HEK293 (cell line): ENCODE measurements around the gene SHISA6.

Source experiments
- CTCF ChIA-PET: fragments of 350-600 bp; formaldehyde crosslinking; extraction: SDS; loops from one replicate; lab custom pipeline; 2021; ENCODE audit warnings: antibody characterized with exemption; lab: Yijun Ruan, JAX
- POLR2A ChIA-PET: fragments of 300-600 bp; formaldehyde crosslinking; extraction: SDS; loops from one replicate; lab custom pipeline; 2020; ENCODE audit warnings: antibody characterized with exemption, inconsistent platforms; lab: Yijun Ruan, JAX
- H3K27ac ChIP-seq: fragments of 200-500 bp; sonication (Bioruptor generic); 2 replicates; pipeline ENCODE4 v1.5.1; 2014; ENCODE audit warnings: low read depth, low read length, control low read depth, inconsistent platforms; ENCODE audit errors: extremely low read depth
- H3K36me3 ChIP-seq, 2 experiments: fragments of 200-500 bp in 1 of 2; sonication (Bioruptor generic) in 1 of 2; 1 replicate in 1 of 2; 2 replicates in 1 of 2; pipeline ENCODE4 v1.5.1; 2014 to 2017; ENCODE audit warnings: inconsistent platforms in 2 of 2, low read length in 2 of 2; ENCODE audit not compliant: control insufficient read depth in 2 of 2, insufficient read depth in 1 of 2
- H3K4me1 ChIP-seq: fragments of 200-500 bp; sonication (Bioruptor generic); 2 replicates; pipeline ENCODE4 v1.5.1; 2014; ENCODE audit warnings: mild to moderate bottlenecking, low read length, inconsistent platforms; ENCODE audit not compliant: control insufficient read depth, insufficient read depth
- H3K4me3 ChIP-seq: 2 replicates; pipeline ENCODE4 v1.5.1; 2011; ENCODE audit warnings: low read depth, mild to moderate bottlenecking, control low read depth, low read length, moderate library complexity
- H3K9me3 ChIP-seq: fragments of 200-500 bp; sonication (Bioruptor generic); 2 replicates; pipeline ENCODE4 v1.5.1; 2014; ENCODE audit warnings: low read depth, low read length, inconsistent platforms; ENCODE audit not compliant: control insufficient read depth, insufficient read depth
- GLI2 ChIP-seq: fragments of 450-650 bp; formaldehyde crosslinking; IDR thresholded peaks from 2 replicates; pipeline ENCODE4; 2017; ENCODE audit warnings: missing biosample characterization, missing genetic modification characterization, low read depth, borderline replicate concordance
- HOXD13 ChIP-seq: sonication (generic); formaldehyde crosslinking; IDR thresholded peaks from 2 replicates; pipeline ENCODE4 v1.8.0; 2022; ENCODE audit warnings: missing genetic modification reagents, borderline replicate concordance
- KLF8 ChIP-seq: fragments of 450-650 bp; formaldehyde crosslinking; IDR thresholded peaks from 2 replicates; pipeline ENCODE4 v1.5.1; 2016; ENCODE audit warnings: missing biosample characterization, missing genetic modification characterization
- KLF9 ChIP-seq: fragments of 450-650 bp; formaldehyde crosslinking; IDR thresholded peaks from 2 replicates; pipeline ENCODE4 v1.5.1; 2016; ENCODE audit warnings: missing biosample characterization, missing genetic modification characterization, low read depth
- MZF1 ChIP-seq: fragments of 450-650 bp; formaldehyde crosslinking; IDR thresholded peaks from 2 replicates; pipeline ENCODE4 v1.5.1; 2017; ENCODE audit warnings: missing biosample characterization, missing genetic modification characterization, borderline replicate concordance
- SP7 ChIP-seq: fragments of 450-650 bp; formaldehyde crosslinking; IDR thresholded peaks from 2 replicates; pipeline ENCODE4 v1.5.1; 2016; ENCODE audit warnings: missing biosample characterization, missing genetic modification characterization
- YY2 ChIP-seq: fragments of 450-650 bp; formaldehyde crosslinking; IDR thresholded peaks from 2 replicates; pipeline ENCODE4 v1.5.1; 2016; ENCODE audit warnings: missing biosample characterization, missing genetic modification characterization
- ZBTB48 ChIP-seq: fragments of 450-650 bp; formaldehyde crosslinking; IDR thresholded peaks from 2 replicates; pipeline ENCODE4 v1.5.1; 2016; ENCODE audit warnings: missing biosample characterization, missing genetic modification characterization
- ZNF112 ChIP-seq: fragments of 450-650 bp; formaldehyde crosslinking; IDR thresholded peaks from 2 replicates; pipeline ENCODE4 v1.5.0; 2017; ENCODE audit warnings: missing biosample characterization, missing genetic modification characterization
- ZNF140 ChIP-seq: fragments of 450-650 bp; formaldehyde crosslinking; IDR thresholded peaks from 2 replicates; pipeline ENCODE4 v1.5.1; 2016; ENCODE audit warnings: missing biosample characterization, missing genetic modification characterization
- ZNF2 ChIP-seq: fragments of 450-650 bp; formaldehyde crosslinking; IDR thresholded peaks from 2 replicates; pipeline ENCODE4 v1.5.1; 2016; ENCODE audit warnings: missing biosample characterization, missing genetic modification characterization
- ZNF292 ChIP-seq: fragments of 450-650 bp; formaldehyde crosslinking; IDR thresholded peaks from 2 replicates; pipeline ENCODE4 v1.5.1; 2016; ENCODE audit warnings: low read depth, missing biosample characterization, missing genetic modification characterization, borderline replicate concordance
- ZNF350 ChIP-seq: fragments of 450-650 bp; formaldehyde crosslinking; IDR thresholded peaks from 2 replicates; pipeline ENCODE4 v1.5.0; 2017; ENCODE audit warnings: missing biosample characterization, mild to moderate bottlenecking, missing genetic modification characterization
- ZNF37A ChIP-seq: fragments of 450-650 bp; IDR thresholded peaks from 2 replicates; pipeline ENCODE4 v1.5.1; 2018; ENCODE audit warnings: missing biosample characterization, missing genetic modification characterization
- ZNF394 ChIP-seq: fragments of 450-650 bp; formaldehyde crosslinking; IDR thresholded peaks from 2 replicates; pipeline ENCODE4 v1.5.1; 2016; ENCODE audit warnings: missing biosample characterization, missing genetic modification characterization, mild to moderate bottlenecking, moderate library complexity, borderline replicate concordance
- ZNF449 ChIP-seq: fragments of 450-650 bp; formaldehyde crosslinking; IDR thresholded peaks from 2 replicates; pipeline ENCODE4 v1.5.1; 2017; ENCODE audit warnings: missing biosample characterization, mild to moderate bottlenecking, missing genetic modification characterization, moderate library complexity
- ZNF510 ChIP-seq: fragments of 450-650 bp; formaldehyde crosslinking; IDR thresholded peaks from 2 replicates; pipeline ENCODE4 v1.5.1; 2018; ENCODE audit warnings: mild to moderate bottlenecking, missing genetic modification characterization, missing biosample characterization; ENCODE audit not compliant: insufficient replicate concordance
- ZNF518A ChIP-seq: fragments of 450-650 bp; formaldehyde crosslinking; conservative IDR thresholded peaks from 2 replicates; pipeline ENCODE4 v1.5.1; 2016; ENCODE audit warnings: low read depth, missing biosample characterization, missing genetic modification characterization
- ZNF560 ChIP-seq: fragments of 450-650 bp; formaldehyde crosslinking; IDR thresholded peaks from 2 replicates; pipeline ENCODE4 v1.5.1; 2017; ENCODE audit warnings: missing biosample characterization, missing genetic modification characterization, borderline replicate concordance
- ZNF596 ChIP-seq: fragments of 450-650 bp; IDR thresholded peaks from 2 replicates; pipeline ENCODE4 v1.5.0; 2018; ENCODE audit warnings: missing biosample characterization, mild to moderate bottlenecking, missing genetic modification characterization, moderate library complexity
- ZNF629 ChIP-seq: fragments of 450-650 bp; formaldehyde crosslinking; IDR thresholded peaks from 2 replicates; pipeline ENCODE4 v1.5.1; 2017; ENCODE audit warnings: missing biosample characterization, missing genetic modification characterization
- TF ChIP-seq, protein P1 (sequence below): fragments of 450-650 bp; formaldehyde crosslinking; IDR thresholded peaks from 2 replicates; pipeline ENCODE4; 2016; ENCODE audit warnings: missing biosample characterization, missing genetic modification characterization

The SHISA6 gene

GRCh38 chr17:11551442-11551841 is 310.4 kb downstream of the SHISA6 start (continued):
- no peak for TF ChIP-seq ZNF518A (tag by site-specific recombination)
- TF ChIP-seq, all 188 proteins: peak for 0

GRCh38 chr17:11553135-11553534 is 312.1 kb downstream of the SHISA6 start:
- no peaks in the 10 kb centered on the region for H3K4me1 ChIP-seq
- no peak overlapping the region for H3K27ac ChIP-seq
- no peaks in the 10 kb centered on the region for H3K36me3 ChIP-seq
- ChIA-PET CTCF (no interaction called here), POLR2A (no interaction called here)
- H3K9me3 ChIP-seq = no peaks in the 10 kb centered on the region
- TF ChIP-seq HOXD13 (CRISPR knock-in tag) (no peak), ZNF394 (tag by site-specific recombination) (no peak), ZNF37A (tag by site-specific recombination) (no peak), ZNF560 (no peak)
- H3K4me3 ChIP-seq = no peak overlapping the region

DNA sequence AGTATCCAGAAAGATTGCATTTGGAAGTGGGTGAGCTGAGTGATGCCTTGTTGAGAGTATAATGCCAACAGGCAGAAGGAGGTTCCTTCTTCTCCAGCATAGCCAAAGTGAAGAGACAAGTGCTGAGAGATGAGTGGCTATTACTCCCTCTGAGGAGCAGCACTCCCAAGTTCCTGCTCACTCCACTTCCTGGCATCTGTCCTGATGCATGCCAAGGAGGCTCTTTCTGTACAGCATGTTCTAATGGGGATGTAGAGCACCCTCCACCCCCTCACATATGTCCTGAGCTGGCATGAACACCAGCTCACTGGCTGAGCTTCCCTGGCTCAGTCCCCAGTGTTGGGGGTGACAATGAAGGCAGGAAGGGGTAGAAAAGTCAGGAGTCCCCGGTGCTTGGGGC is 313.0 kb downstream of the SHISA6 start:
- TF ChIP-seq ZNF596 (tag by site-specific recombination) (no peak), ZNF112 (tag by site-specific recombination) (no peak), ZNF350 (tag by site-specific recombination) (no peak), ZNF629 (tag by site-specific recombination) (no peak), ZNF510 (no peak), ZNF449 (tag by site-specific recombination) (no peak), SP7 (no peak)
- Histone ChIP-seq H3K4me1 (no peaks in the 10 kb centered on the region), H3K36me3 (no peaks in the 10 kb centered on the region), H3K27ac (no peak overlapping the region), H3K4me3 (no peak overlapping the region), H3K9me3 (no peaks in the 10 kb centered on the region)
- POLR2A ChIA-PET = no interaction called here
- CTCF ChIA-PET = no interaction called here

GRCh38 chr17:11554542-11554941 is 313.5 kb downstream of the SHISA6 start:
- ChIA-PET CTCF (no interaction called here), POLR2A (no interaction called here)
- H3K4me3 ChIP-seq = no peak overlapping the region
- TF ChIP-seq, protein P1, sequence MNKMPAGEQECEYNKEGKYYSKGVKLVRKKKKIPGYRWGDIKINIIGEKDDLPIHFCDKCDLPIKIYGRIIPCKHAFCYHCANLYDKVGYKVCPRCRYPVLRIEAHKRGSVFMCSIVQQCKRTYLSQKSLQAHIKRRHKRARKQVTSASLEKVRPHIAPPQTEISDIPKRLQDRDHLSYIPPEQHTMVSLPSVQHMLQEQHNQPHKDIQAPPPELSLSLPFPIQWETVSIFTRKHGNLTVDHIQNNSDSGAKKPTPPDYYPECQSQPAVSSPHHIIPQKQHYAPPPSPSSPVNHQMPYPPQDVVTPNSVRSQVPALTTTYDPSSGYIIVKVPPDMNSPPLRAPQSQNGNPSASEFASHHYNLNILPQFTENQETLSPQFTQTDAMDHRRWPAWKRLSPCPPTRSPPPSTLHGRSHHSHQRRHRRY (tag by site-specific recombination) = no peak
- no peak for TF ChIP-seq KLF9 (tag by site-specific recombination)
- no peak for TF ChIP-seq GLI2 (tag by site-specific recombination)
- no peak for TF ChIP-seq KLF8 (tag by site-specific recombination)
- TF ChIP-seq ZNF292 = no peak
- no peak for TF ChIP-seq ZNF2
- no peak for TF ChIP-seq ZNF140
- no peak for TF ChIP-seq MZF1
- no peak for TF ChIP-seq ZBTB48 (tag by site-specific recombination)
- TF ChIP-seq YY2 (tag by site-specific recombination) = no peak

More at GRCh38 chr17:11554542-11554941, 313.5 kb downstream of the SHISA6 start:
- H3K4me1 ChIP-seq = no peaks in the 10 kb centered on the region
- H3K36me3 ChIP-seq = no peaks in the 10 kb centered on the region
- H3K9me3 ChIP-seq = no peaks in the 10 kb centered on the region
- no peak overlapping the region for H3K27ac ChIP-seq
